C4-2B (cell line): ENCODE data around the gene SUSD4.

Experiments
- H3K27ac ChIP-seq: fragments of 450-650 bp; 2 replicates; pipeline ENCODE4 v1.5.1; 2017
- CTCF ChIP-seq: fragments of 450-650 bp; conservative IDR thresholded peaks from 2 replicates; pipeline ENCODE4 v1.5.1; 2017; ENCODE audit warnings: mild to moderate bottlenecking
- ZFX ChIP-seq: fragments of 450-650 bp; IDR thresholded peaks from 2 replicates; pipeline ENCODE4 v1.6.1; 2017

SUSD4 gene

GRCh38 chr1:223363856-223364684, at the start of gene SUSD4:
Gene SUSD4 (minus strand): TSS chr1:223364176. CDS start chr1:223363425, 751 bp downstream.
- TF ChIP-seq ZFX (no peak), CTCF (peak; percentile 17; the same call in 1 of the 2 replicates)
- no peak within 1 kb of the TSS for H3K27ac ChIP-seq

- TF ChIP-seq CTCF = no peak
- TF ChIP-seq ZFX = no peak
- H3K27ac ChIP-seq = no peak overlapping the region
Measured at GRCh38 chr1:223413216-223413615, 49.2 kb upstream of the SUSD4 start.

- no peak overlapping the region for H3K27ac ChIP-seq
- TF ChIP-seq CTCF (no peak), ZFX (no peak)
Measured at GRCh38 chr1:223411710-223412109, 47.7 kb upstream of the SUSD4 start.

GRCh38 chr1:223411309-223411708, 47.3 kb upstream of the SUSD4 start:
- H3K27ac ChIP-seq = no peak overlapping the region
- TF ChIP-seq ZFX (no peak), CTCF (no peak)

- H3K27ac ChIP-seq = no peak overlapping the region
- TF ChIP-seq ZFX (no peak), CTCF (no peak)
Measured at GRCh38 chr1:223410036-223410435, 46.1 kb upstream of the SUSD4 start.

- TF ChIP-seq CTCF = no peak
- no peak for TF ChIP-seq ZFX
- no peak overlapping the region for H3K27ac ChIP-seq
Measured at GRCh38 chr1:223405507-223405906, 41.5 kb upstream of the SUSD4 start.

- no peak overlapping the region for H3K27ac ChIP-seq
- no peak for TF ChIP-seq CTCF
- no peak for TF ChIP-seq ZFX
Measured at GRCh38 chr1:223403184-223403815, 39.3 kb upstream of the SUSD4 start.
